ENCODE results near the gene SLC9A4.
"Not testable (repeated sequence)": the region's sequence is repeated elsewhere in the genome, so short reads cannot be mapped to it uniquely, and the experiment has no call there.

Gene SLC9A4

DNA sequence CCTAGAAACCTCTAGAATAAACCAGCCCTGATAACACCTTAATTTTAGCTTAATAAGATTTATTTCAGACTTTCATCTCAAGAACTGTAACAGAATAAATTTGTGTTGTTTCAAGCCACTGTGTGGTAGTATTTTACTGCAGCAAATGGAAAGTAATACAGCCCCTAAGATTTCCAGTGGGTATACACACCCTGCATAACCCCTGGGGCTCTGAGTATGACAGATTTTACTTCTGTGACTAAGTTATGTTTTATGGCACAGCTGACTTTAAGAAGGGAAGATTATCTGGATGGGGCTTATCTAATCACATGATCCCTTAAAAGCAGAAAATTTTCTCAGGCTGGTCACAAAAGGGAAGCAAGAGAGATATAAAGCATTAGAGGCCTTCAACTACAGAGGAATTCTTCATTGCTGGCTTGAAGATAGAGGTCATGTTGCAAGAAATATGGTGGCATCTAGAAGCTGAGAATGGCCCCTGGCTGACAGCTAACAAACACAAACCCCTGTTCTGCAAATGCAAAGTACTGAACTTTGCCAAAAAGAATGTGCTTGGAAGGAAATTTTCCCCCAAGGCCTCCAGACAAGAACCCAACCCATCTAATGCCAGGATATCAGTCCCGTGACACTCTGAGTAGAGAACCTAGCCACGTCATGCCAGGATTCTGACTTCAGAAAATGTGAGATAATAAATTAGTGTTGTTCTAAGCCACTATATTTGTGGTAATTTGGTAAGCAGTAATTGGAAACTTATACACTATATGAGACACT lies 78.5 kb downstream of the SLC9A4 start:
- no peak for DNase-seq

DNA sequence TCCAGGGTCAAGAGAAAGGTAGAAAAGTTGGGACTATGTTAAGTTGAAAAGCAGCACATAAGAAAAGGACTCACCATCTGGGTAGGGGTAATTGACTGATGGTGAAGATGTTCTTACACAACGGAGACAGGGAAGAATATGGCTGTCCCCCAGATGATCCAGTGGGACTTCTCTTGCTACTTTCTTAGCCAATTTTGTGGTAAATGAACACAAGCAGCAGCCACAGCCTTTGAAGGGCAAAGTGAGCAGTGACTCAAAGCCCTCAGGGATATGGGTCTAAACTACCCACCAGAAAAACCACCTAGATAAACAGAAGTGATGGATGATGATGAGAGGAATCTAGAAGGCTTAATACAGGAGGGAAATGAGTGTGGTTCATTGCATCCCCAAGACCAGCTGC lies 80.6 kb downstream of the SLC9A4 start:
- no peak for DNase-seq

DNA sequence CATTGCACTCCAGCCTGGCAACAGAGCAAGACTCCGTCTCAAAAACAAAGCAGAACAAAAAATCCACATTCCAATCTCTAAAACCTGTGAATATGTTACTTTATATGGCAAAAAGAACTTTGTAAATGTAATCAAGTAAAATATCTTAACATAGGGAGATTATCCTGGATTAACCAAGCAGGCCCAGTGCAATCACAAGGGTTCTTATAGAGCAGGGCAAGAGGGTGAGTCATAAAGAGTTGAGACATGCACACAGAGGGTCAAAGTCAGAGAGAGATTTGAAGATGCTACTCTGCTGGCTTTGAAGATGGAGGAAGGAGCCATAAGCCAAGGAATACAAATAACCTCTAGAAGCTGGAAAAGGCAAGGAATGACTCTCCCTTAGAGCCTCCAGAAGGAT lies 85.4 kb downstream of the SLC9A4 start:
- DNase-seq, result no peak

DNA sequence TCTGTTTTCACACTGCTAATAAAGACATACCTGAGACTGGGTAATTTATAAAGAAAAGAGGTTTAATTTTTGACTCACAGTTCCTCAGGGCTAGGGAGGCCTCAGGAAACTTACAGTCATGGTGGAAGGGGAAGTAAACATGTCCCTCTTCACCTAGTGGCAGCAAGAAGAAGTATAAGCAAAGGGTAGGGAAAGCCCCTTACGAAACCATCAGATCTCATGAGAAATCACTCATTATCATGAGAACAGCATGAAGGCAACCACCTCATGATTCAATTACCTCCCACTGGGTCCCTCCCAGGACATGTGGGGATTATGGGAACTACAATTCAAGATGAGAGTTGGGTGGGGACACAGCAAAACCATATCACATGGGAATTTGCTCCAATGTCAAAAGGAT lies 89.5 kb downstream of the SLC9A4 start:
- DNase-seq, result not testable (repeated sequence)

DNA sequence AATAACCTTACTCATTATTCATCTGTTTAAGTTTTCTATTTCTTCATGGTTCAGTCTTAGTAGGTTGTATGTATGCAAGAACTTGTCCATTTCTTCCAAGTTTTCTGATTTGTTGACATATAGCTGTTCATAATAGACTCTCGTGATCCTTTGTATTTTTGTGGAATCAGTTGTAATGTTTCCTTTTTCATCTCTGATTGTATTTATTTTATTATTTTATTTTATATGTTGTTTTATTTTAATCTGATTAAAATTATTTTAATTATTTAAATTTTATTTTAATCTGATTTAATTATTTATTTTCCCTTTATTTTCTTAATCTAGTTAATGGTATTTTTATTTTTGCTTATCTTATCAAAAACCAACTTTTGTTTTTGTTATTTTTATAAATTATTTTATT lies 102.9 kb downstream of the SLC9A4 start:
- no peak for DNase-seq

DNA sequence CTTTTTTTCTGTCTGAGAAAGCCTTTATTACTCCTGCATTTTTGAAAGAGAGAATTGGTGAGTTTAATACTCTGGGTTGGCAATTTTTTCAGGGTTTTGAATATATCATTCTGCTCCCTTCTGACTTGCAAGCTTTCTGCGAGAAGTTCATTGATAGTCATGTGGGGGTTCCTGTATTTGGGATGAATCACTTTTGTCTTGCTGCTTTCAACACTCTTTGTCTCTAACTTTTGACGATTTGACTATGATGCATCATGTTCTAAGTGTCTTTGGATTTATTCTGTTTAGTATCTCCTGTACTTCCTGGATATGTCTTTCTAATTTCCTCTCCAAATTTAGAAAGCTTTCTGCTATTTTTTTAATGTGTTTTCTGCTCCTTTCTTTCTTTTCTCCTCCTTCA lies 105.3 kb downstream of the SLC9A4 start:
- DNase-seq, result no peak

DNA sequence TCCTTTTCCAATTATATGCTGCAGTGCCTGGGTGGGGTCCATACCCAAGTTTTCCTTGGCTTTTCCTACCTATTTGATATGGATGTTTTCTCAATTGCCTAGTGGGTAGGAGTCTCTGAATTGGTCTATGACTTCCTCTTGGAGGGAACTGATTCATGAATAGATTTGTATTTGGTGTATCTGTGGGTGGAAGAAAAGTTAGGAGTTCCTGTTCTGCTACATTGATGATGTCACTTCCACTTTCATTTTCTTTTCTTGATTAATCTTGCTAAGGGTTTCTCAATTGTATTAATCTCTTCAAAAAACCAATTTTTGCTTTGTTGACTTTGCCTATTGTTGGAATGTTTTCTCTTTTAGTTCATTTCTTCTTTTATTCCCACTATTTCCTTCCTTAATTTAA lies 108.9 kb downstream of the SLC9A4 start:
- DNase-seq, result no peak

DNA sequence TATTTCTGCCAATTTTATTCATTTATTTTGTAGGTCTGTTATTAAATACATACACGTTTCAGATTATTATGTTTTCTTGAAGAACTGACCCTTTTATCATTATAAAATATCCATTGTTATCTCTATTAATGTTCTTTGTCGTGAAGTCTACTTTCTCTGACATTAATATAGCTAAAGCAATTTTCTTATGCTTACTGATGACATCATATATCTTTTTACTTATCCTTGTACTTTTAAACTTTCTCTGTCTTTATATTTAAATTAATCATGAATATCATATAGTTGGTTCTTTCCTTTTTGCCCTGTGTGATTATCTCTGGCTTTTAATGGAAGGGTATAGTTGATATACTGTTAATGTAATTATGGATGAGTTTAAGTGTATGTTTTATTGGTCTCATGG lies 109.8 kb downstream of the SLC9A4 start:
- DNase-seq, result no peak

Data from activated CD4-positive, alpha-beta T cell treated with anti-CD3 and anti-CD28 coated beads, Interleukin-2, amount 50 U/mL, for 48 hours (primary cell).